NCI-H1436 treated with DMSO at 0.1 percent for 48 hours (cell line): Measurements from ENCODE around the gene LCN2.
A peak's percentile ranks its signal among the peaks of the same experiment; 100 is the strongest.
"Not testable (repeated sequence)": the region's sequence is repeated elsewhere in the genome, so short reads cannot be mapped to it uniquely, and the experiment has no call there.

Experiments
- DNase-seq: peaks from one replicate; lab custom pipeline; 2025; lab: John Stamatoyannopoulos, UW

The LCN2 gene

DNA sequence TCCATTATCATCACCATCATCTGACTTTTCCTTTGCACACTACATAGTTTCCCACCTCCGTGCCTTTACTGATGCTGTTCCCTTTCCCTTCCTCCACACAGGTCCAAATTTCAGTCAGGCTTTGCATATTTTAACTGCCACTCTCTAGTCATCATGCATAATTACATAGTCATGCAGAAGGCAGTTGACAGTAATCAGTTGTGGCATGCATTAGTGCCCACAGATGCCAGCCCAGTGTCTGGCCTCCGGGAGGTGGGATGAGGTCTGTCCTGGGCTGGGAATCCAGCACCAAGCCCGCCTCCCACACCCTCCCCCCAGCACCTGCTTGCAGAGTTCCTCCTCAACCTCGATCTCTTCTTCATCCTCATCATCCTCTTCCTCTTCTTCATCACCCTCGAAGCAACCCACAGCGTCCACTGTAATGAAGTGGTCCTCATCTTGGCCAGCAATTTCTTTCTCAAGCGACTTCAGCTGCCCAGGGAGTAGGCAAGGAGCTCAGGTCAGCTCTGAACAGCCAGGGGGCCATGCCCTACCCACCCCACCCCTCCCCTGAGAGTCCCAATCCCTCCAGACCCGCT lies 19.6 kb downstream of the LCN2 start:
- no peak for DNase-seq

DNA sequence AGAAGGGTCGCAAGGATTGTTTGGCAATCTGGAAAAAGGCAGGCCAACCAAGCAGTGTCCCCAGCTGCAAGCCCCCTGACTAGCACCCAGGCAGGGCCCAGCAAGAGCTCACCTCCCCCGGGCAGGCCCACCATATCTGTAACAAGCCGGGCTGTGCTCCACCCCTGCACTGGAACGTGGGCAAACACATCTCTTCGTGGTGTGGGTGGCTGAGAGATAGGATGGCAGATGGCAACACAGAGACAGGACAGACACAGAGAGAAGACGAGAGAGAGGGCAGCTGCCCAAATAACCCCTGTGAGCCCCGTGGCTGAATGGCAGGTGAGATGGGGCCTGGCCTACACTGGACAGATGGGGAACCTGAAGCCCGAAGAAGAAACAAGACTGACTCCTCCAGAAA lies 20.2 kb downstream of the LCN2 start:
- no peak for DNase-seq

DNA sequence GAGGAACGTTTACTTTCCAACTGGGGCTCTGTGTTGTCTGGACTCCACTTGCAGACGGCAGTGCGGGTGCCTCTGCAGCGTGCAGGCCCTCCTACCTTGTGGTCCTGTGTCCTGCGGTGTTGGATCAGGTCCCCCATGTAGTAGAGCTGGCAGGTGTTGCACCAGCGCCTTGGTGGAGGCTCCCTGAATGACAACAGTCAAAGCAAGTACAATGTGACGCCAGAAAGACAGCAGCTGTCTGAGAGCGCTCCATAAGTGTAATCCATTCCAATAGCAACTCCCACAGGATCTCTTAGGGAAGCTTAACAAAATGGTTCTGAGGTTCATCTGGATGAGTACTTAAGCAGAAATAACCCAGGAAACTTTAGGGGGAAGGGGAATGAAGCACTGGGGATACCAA lies 20.7 kb downstream of the LCN2 start:
- no peak for DNase-seq

DNA sequence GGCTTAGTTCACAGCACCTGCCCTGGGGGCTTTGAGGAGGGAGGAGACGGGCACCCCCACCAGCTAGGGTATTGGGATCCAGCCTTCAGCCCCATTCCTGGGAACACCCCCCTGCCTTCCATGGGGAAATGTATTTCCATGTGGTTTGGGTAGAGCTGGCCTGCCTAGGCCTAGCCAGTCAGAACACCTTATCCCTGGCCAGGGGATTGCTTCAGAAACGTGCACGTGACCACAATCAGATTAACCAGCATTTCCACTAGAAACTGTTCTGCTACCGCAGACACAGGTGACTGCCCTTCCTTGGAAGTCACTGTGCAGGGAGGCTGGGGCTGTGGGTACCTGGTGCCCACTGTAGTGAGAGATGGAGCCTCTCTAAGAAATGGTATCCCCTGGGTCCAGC lies 24.8 kb downstream of the LCN2 start:
- DNase-seq = no peak

DNA sequence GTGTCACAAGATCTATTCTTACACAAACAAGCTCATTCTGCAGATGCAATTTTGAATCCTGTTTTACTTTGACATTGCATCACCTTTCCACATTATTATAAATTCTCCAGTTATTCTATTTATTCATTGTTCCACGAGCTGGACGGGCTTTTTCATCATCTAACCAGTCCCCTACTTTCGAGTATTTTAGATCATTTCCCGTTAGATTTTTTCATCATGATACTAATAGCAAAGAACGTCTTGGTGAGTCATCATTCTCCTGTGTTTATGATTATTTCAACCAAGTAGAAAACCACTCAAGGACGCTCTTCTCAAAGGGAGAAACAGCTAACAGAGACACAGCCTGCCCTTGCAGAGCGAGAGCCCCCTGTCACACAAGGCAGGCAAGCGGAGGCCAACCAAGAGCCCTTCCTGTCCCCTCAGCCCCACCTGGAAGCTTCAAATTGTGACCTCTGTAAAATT lies 25.9 kb downstream of the LCN2 start:
- DNase-seq = no peak

DNA sequence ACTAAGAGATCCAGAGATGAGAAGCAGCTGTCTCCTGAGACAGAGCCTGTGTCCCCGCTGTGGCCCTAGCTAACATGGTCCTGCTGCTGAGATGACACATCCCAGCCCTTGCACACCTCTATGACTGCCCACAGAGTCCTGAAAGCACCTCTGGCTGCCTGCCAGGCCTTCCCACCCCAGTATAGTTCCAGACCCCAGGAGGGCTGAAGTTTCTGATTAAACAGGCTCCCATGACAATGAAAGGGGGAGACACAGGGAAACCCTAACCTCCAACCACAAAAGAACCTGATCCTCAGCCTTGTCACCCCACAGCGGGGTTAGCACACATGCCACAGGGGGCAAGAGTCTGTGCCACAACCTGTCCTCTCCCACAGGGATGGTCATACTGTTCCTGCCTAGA lies 26.5 kb downstream of the LCN2 start:
- DNase-seq = no peak

DNA sequence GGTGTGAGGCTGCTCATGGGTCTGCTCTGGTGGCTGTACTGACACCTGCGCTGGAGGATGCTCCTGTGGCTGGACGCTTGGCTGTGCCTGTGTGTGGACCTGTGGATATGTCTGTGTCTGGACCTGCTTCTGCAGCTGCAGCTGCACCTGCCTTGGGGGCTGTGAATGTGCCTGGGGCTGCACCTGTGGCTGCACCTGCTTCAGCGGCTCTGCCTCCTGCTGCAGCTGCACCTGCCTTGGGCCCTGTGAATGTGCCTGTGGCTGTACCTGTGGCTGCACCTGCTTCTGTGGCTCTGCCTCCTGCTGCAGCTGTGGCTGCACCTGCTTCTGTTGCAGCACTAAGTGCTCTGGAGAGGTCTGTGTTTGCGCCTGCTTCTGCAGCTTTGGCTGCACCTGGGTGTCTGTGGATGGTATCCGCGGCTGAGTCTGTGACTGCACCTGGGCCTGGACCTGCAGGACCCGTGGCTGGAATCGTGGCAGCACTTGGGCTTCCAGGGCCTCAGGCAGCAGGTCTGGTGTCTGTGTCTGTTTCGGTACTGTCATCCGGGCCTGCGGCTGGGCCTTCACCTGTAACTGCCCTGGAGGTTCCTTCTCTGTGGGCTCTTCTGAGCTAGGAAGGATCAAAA lies 29.7 kb downstream of the LCN2 start:
- no peak for DNase-seq

DNA sequence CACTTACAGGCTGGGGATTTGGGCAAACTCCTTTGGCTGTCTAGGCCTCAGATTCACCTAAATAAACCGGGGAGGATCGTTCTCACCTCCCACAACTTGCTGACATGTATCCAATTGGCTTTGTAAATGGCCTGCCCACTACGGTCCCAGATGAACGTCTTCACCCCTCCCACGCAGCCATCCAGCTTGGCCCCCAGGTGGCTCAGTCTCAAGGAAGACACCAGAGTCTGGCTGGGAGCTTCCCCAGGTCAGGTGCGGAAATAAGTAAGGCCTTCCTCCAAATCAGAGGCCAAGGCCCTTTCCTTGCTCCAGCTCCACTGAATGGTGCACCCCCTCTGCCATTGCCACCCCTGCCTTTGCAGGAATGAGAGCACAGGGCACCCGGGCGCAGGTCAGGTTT lies 30.7 kb downstream of the LCN2 start:
- DNase-seq = no peak

DNA sequence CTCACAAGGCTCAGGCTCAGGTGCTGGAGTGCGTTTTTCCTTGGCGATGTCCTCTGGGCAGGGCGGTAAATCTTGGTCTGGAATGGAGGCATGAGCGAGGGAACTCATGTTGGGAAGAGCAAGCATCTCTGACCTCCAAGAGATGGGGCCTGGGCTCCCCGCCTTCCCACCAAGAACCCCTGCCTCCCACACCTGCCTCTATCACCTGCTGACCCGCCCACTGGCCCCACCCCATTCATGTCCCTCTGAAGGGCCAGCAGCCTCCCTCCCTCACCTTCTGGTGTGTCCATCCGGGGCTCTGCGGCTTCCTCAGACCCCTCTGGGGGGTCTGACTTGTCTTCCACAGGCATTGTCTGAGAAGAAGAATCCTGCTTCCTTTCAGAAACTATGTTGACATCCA lies 31.2 kb downstream of the LCN2 start:
- DNase-seq = no peak

DNA sequence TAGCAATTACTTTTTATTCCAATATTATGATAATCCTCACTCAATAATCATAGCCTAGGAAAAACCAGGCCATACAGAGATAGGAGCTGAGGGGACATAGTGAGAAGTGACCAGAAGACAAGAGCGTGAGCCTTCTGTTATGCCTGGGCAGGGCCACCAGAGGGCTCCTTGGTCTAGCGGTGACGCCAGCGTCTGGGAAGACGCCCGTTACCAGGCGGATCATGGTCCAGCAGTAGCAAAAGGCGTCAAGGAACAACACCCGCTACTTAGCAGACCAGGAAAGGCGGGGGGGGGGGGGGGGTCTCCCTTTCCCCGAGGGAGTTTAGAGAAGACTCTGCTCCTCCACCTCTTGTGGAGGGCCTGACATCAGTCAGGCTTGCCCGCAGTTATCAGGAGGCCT lies 32.2 kb downstream of the LCN2 start:
- DNase-seq = not testable (repeated sequence)

DNA sequence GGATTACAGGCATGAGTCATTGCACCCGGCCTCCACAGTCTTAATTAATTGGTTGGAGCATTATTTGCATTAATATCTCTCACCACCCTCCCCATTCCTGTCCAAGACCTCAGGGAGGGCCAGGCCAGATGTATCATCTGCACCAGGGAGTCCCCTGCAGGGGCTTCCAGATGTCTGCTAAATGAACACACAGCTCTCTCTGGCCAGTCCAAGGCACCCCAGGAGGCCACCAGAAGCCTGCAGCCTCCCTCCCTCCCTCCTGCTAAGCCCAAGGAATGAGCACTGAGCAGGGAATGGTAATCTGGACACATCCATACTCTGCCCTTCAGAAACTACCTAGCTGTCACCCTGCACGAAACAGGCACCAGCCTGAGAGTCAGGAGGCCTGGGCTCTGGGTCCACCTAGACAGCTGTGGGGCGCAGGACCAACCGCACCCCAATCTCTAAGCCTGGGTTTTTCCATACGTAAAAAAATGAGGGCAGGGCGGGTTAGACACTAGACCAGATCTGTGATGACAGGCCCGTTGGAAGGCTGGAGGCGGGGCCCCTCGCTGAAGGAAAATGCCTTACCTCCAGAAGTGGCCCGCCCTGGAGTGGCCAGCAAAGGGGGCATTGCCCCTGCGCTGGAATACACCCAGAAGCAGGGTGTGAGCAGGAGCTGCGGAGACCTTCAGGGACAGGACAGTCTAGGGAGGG lies 33.8 kb downstream of the LCN2 start:
- no peak for DNase-seq

DNA sequence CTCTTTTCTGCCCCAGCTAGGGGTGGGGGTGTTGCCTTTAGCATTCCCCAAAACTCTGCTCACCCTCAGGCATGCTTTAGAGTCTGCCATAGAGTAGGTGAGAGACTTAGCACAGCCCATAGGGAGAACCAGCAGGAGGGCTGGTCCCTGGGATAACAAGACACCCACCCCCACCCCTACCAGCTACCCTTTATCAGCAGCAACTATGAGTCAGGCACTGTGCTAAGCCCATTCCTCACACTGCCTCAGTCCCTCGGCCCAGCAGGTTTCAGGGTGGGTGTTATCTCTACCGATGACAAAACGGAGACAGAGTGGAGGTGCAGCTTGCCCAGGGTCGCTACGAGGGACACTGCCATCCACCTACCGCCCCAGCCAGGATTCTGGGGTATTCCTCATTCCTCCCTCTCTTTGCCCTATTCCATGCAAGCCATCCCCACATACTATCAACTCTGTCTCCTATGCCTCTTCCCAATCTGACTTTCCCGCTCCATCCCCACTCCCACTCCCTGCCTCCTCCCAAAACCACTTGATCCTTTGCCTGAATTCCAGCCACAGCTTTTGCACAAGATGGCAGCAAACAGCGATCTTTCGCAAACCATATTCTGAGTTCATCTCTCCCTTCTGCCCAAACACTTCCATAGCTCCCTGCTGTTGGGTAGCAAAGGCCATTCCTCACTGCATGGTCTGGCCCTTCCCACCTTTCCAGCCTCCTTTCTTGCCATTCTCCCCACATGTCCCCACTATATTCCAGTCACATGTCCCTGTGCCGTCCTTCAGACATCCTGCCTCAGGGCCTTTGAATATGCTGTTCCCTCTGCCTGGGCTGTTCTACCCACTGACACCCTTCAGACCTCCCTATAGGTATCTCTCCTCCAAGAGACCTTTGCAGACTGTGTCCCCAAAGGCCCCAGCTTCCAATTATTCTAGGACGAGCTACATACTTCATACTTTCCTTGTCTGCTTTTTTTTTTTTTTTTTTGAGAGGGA lies 37.0 kb downstream of the LCN2 start:
- DNase-seq = no peak

DNA sequence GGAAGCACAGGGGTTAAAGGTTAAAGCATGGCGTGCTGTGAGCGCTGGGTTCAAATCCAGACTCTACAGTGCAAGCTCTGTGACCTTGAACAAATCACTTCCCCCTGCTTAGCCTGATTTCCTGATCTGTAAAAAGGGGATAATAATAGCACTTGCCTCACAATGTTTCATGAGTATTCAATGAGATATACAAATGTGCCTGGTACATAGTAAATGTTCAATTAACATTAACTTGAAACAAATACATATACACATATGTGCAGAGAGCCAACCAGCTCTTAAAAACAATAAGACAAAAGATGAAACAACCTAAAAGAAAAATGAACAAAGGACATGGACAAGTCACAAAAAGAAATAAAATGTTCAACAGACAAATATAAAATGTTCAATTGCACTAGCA lies 38.1 kb downstream of the LCN2 start:
- DNase-seq = no peak

DNA sequence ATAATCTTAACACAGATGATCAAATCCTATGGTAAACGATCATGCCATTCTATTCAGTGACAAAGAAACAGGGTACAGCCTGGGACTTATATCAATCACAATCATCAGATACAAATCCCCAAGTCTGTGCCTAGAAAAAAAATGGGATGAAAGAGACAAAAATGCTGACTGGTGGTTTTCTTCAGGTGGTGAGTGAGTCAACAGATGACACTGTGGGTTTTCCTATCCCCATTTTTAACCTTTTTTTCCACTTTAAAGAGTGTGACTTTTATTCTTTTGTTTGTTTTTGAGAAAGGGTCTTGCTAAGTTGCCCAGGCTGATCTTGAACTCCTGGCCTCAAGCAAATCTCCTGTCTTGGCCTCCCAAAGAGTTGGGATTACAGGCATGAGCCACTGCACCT lies 39.0 kb downstream of the LCN2 start:
- DNase-seq = no peak

DNA sequence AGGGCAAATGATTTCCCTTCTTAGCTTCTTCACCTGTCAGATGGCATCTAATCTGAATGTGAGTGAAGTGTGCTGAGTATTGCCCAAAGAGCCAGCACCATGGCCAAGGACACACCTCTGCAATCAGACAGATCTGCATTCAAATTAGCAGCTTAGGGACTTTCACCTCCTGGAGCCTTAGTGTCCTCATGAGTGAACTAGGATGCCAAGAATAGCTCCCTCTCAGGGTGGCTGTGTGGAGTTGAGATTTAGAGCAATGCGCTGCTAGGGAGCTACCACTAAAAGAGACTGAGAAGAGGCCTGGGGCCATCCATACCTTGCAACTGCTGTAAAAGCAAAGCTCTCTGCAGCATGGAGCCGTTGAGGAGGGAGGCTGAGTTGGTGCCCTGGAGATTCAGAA lies 40.8 kb downstream of the LCN2 start:
- no peak for DNase-seq

DNA sequence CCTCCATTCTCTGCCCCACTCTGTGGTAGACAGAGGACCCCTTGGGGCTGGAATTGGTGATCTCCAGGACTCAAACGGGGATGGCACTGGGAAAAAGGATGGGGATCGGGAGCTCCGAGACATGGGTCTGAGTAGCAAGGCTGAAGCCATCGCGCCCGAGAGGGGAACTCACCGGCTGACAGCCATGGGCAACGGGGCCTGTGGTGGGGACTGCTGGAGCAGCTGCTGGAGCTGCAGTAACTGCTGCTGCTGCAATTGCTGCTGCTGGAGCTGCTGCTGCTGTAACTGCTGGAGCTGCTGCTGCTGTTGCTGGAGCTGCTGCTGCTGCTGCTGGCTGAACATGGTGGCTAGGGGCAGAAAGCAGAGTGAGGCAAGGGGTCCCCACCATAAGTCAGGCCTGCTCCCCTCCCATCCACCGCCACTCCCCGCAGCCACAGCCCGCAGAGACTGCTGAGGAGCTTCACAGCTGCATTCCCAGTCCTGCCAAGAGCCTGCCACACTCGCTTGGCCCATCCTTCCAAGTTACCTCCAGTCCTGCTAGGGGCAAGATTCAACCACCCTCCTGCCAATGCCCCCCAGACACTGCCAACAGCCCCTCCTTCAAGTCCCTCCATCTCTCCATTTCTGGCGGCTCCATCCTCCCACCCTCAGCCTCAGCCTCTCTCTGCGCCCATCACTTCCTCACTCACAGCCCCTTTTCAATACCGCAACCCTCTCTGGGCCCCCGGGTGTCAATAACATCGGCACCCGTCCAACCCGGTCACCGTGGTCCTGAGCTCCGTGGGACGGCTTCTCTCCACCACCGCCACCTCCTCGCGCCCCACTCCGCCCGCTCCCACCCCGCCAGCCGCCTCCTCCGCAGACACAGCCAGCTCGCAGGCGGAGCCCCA lies 41.5 kb downstream of the LCN2 start:
- DNase-seq = no peak

DNA sequence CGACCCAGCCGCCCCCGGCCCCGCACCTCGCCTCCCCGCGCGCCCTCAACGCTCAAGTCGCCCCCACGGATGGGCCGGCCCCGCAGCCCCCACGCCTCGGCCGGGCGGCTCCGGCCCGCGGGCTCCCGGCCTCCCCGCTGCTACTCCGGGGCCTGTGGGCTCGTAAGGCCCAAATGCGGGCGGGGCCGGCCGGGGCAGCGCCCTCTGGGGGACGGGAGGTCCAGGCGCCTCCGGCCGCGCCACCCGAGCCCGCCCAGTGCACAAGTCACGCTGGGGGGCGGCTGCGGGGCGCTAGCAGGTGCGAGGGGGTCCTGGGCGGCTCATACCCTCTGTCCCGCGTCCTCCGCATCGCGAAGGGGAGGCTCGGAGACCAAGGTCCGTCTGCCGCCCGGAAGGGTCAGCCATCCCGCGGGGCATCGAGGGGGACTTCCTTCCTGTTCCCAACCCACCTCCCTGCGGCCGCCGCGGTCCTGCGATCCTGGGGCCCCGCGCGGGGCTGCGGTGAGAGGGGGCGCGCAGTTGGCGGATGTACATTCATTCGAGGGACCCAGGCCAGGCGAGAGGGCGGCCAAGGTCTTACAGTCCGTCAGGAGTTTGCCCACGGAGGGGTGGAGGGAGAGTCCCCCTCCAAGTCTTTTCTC lies 42.3 kb downstream of the LCN2 start, which contains the start of gene CIZ1:
Gene CIZ1, minus strand, starts transcription at position 167 of the 641 bp plus-strand sequence. CDS start 715 bp downstream, outside the sequence.
- DNase-seq = no peak

DNA sequence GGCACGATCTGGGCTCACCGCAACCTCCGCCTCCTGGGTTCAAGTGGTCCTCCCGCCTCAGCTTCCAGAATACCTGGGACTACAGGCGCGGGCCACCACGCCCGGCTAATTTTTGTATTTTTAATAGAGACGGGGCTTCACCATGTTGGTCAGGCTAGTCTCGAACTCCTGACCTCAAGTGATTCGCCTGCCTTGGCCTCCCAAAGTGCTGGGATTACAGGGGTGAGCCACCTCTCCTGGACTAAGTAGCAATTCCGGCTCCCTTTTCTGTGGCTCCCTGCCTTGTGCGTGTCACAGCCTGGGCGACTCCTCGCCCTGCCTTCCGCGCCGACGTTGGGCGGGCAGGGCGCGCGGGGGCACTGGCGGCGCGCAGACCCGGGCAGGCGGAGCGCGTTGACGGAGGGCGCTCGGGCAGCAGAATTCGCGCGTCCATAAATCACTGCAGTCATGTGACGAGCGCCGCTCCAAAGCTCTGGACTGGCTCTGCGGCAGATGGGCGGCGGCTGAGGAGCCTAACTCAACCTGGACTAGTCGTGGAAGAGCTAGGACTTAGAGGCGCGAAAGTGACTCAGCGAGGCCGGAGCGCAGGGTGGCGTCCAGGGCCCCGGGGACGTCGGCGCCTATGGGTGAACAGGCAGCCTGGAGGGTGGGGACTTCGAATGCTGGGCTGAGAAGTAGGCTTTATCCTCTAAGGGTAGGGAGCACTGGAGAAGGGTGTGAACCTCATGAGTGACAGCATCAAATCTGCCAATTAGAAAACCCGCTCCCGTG lies 43.5 kb downstream of the LCN2 start:
- DNase-seq = peak; percentile 77

DNA sequence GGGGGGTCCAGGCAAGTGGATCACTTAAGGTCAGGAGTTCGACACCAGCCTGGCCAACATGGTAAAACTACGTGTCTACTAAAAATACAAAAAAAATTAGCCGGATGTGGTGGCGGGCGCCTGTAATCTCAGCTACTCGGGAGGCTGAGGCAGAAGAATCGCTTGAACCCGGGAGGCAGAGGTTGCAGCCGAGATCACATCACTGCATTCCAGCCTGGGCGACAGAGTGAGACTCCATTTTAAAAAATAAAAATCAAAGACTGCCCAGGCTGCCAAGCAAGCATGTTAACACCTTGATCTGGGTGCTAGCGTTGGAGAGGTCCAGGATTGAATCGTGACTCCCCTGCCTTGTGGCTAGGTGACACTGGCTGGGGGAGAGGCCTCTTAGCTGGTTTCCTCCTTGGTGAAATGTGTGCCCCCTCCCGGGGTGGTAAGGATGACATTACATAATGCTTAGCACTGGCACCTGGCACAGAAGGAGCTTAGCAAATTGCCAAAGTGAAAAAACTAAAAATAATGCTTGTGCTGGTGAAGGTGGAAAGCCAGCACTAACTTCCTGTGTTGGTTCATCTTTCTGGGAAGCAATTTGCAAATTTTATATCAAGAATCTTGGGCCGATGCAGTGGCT lies 44.3 kb downstream of the LCN2 start:
- no peak for DNase-seq
